DOHH2 (cell line): ENCODE measurements around the gene AGPAT1.

Experiments used
- H3F3A ChIP-seq: fragments of 200-600 bp; sonication (generic), shearing (Covaris generic); 2 replicates; pipeline ENCODE4 v1.6.0; 2016; ENCODE audit warnings: antibody characterized with exemption, mild to moderate bottlenecking; ENCODE audit not compliant: control insufficient read depth, insufficient read depth
- H3K27ac ChIP-seq: fragments of 200-600 bp; sonication (generic); 2 replicates; pipeline ENCODE4 v1.5.1; 2014; ENCODE audit warnings: low read depth, mild to moderate bottlenecking, low read length, moderate library complexity
- H3K27me3 ChIP-seq: fragments of 200-600 bp; sonication (generic); 2 replicates; pipeline ENCODE4 v1.6.1; 2014; ENCODE audit warnings: mild to moderate bottlenecking, low read length, mixed read lengths; ENCODE audit not compliant: control insufficient read depth
- H3K36me3 ChIP-seq: fragments of 200-600 bp; sonication (generic); 2 replicates; pipeline ENCODE4 v1.6.1; 2014; ENCODE audit warnings: mild to moderate bottlenecking, low read length, moderate library complexity, mixed read lengths; ENCODE audit not compliant: control insufficient read depth
- H3K4me1 ChIP-seq: fragments of 200-600 bp; sonication (generic); 2 replicates; pipeline ENCODE4 v1.6.1; 2014; ENCODE audit warnings: mild to moderate bottlenecking, low read length, mixed read lengths; ENCODE audit not compliant: control insufficient read depth
- H3K4me2 ChIP-seq: fragments of 200-600 bp; sonication (generic); 2 replicates; pipeline ENCODE4 v1.6.0; 2014; ENCODE audit warnings: mild to moderate bottlenecking, low read length, moderate library complexity
- H3K4me3 ChIP-seq: fragments of 200-600 bp; sonication (generic); 2 replicates; pipeline ENCODE4 v1.5.1; 2014; ENCODE audit warnings: mild to moderate bottlenecking, low read length, mixed read lengths
- H3K79me2 ChIP-seq: fragments of 200-600 bp; sonication (generic); 2 replicates; pipeline ENCODE4 v1.6.1; 2014; ENCODE audit warnings: mild to moderate bottlenecking, low read length, mixed read lengths; ENCODE audit not compliant: control insufficient read depth
- H3K9me2 ChIP-seq: fragments of 200-600 bp; sonication (generic); replicated peaks from 2 replicates; pipeline ENCODE4 v1.6.1; 2014; ENCODE audit warnings: mild to moderate bottlenecking, low read length, mixed read lengths; ENCODE audit not compliant: control insufficient read depth
- H3K9me3 ChIP-seq: fragments of 200-600 bp; sonication (generic); 2 replicates; pipeline ENCODE4 v1.6.1; 2014; ENCODE audit warnings: antibody characterized with exemption, low read length, mixed read lengths; ENCODE audit not compliant: control insufficient read depth, insufficient read depth
- H4K20me1 ChIP-seq: fragments of 200-600 bp; sonication (generic); 2 replicates; pipeline ENCODE4 v1.6.0; 2014; ENCODE audit warnings: low read depth, mild to moderate bottlenecking, antibody characterized with exemption, low read length, moderate library complexity; ENCODE audit not compliant: control insufficient read depth, insufficient read depth
- CTCF ChIP-seq: fragments of 200-600 bp; sonication (generic); IDR thresholded peaks from one replicate; pipeline ENCODE4 v1.5.1; 2014; ENCODE audit warnings: antibody characterized with exemption, mild to moderate bottlenecking, low read depth, low read length; ENCODE audit not compliant: poor library complexity, severe bottlenecking
- EZH2phosphoT487 ChIP-seq: fragments of 200-600 bp; sonication (generic); IDR thresholded peaks from 2 replicates; pipeline ENCODE4 v1.6.1; 2017; ENCODE audit warnings: borderline replicate concordance, mild to moderate bottlenecking, antibody characterized with exemption, low read length, moderate library complexity, mixed read lengths

AGPAT1 gene

GRCh38 chr6:32154514-32155161 is 21.2 kb downstream of the AGPAT1 start:
- Histone ChIP-seq H3K27me3 (no peaks in the 10 kb centered on the region), H3K79me2 (peaks cover 15% of the 10 kb centered on the region)
- TF ChIP-seq CTCF (peak; percentile 72), EZH2phosphoT487 (no peak)

GRCh38 chr6:32153564-32154513 is 22.0 kb downstream of the AGPAT1 start, which contains the start of gene PPT2:
Gene PPT2 (plus strand): TSS chr6:32154141. CDS start chr6:32154595, 454 bp downstream.
- Histone ChIP-seq H3K4me3 (peak within 1 kb of the TSS; percentile 99), H3F3A (peaks cover 10% of the 10 kb centered on the region), H3K9me2 (no peaks in the 10 kb centered on the region), H3K9me3 (no peaks in the 10 kb centered on the region), H3K4me2 (peak within 1 kb of the TSS; percentile 77), H3K27ac (peak within 1 kb of the TSS; percentile 58), H3K4me1 (peaks cover 32% of the 10 kb centered on the region), H3K27me3 (no peaks in the 10 kb centered on the region), H3K79me2 (peaks cover 15% of the 10 kb centered on the region), H3K36me3 (peaks cover 29% of the 10 kb centered on the region), H4K20me1 (no peaks in the 10 kb centered on the region)
- no peak for TF ChIP-seq CTCF
- no peak for TF ChIP-seq EZH2phosphoT487

More at GRCh38 chr6:32154514-32155161, 21.2 kb downstream of the AGPAT1 start:
- H4K20me1 ChIP-seq: no peaks in the 10 kb centered on the region
- no peaks in the 10 kb centered on the region for H3K9me2 ChIP-seq
- H3K4me3 ChIP-seq: peak overlapping the region; percentile 99
- peaks cover 29% of the 10 kb centered on the region for H3K36me3 ChIP-seq
- H3K4me1 ChIP-seq: peaks cover 32% of the 10 kb centered on the region
- H3K27ac ChIP-seq: peak overlapping the region; percentile 58
- H3F3A ChIP-seq: peaks cover 10% of the 10 kb centered on the region
- no peaks in the 10 kb centered on the region for H3K9me3 ChIP-seq
- H3K4me2 ChIP-seq: peak overlapping the region; percentile 77

GRCh38 chr6:32152769-32153563 is 22.9 kb downstream of the AGPAT1 start:
- Histone ChIP-seq H3K27me3 (no peaks in the 10 kb centered on the region), H3K9me2 (no peaks in the 10 kb centered on the region), H3K4me3 (peak overlapping the region; percentile 99), H3K79me2 (peaks cover 15% of the 10 kb centered on the region), H3K4me1 (peaks cover 32% of the 10 kb centered on the region), H4K20me1 (no peaks in the 10 kb centered on the region), H3F3A (peaks cover 10% of the 10 kb centered on the region), H3K9me3 (no peaks in the 10 kb centered on the region), H3K36me3 (peaks cover 22% of the 10 kb centered on the region), H3K27ac (no peak overlapping the region), H3K4me2 (peak overlapping the region; percentile 77)
- no peak for TF ChIP-seq CTCF
- TF ChIP-seq EZH2phosphoT487: no peak
